ENCODE data around the gene PHF20. TPM values are rescaled to one million over a fixed set of nuclear protein-coding genes. Genes with fewer than 3 reads are reported as not detected.

Gene PHF20
- polyA plus RNA-seq, 1 donor (not counting 4 experiments of a cell fraction or from before 2014, with no cell fraction given): 31.9 TPM

GRCh38 chr20:35735826-35736470, 35.9 kb upstream of the PHF20 start:
- dilution Hi-C loops (cut with MboI; ENCODE audit: extremely low pct_ligation_motif_present, low sequenced_read_pairs): no loop called here
- Histone ChIP-seq H3K27me3 (ENCODE audit: control insufficient read depth, extremely low read depth, insufficient read depth, low read length) (no peaks in the 10 kb centered on the region), H3K9me1 (ENCODE audit: control insufficient read depth, extremely low read depth, insufficient read depth, low read length) (peaks cover 8% of the 10 kb centered on the region), H3K4me1 (ENCODE audit: control insufficient read depth, extremely low read depth, insufficient read depth, low read length) (peaks cover 32% of the 10 kb centered on the region), H3K27ac (ENCODE audit: control insufficient read depth, insufficient read depth, low read length) (no peak overlapping the region), H2AFZ (ENCODE audit: control insufficient read depth, low read length) (no peak overlapping the region), H3K36me3 (ENCODE audit: control insufficient read depth in 2 of 2, extremely low read depth in 1 of 2, insufficient read depth in 2 of 2, low read length in 2 of 2) (peaks cover 25 to 57% of the 10 kb centered on the region in 2 experiments), H3K4me2 (ENCODE audit: control insufficient read depth, extremely low read depth, insufficient read depth, low read depth, low read length) (peak overlapping the region; percentile 38), H3K79me2 (ENCODE audit: control insufficient read depth, insufficient read depth, low read length) (peaks cover 100% of the 10 kb centered on the region), H3K9ac (ENCODE audit: control insufficient read depth, extremely low read depth, insufficient read depth, low read length) (no peak overlapping the region), H4K20me1 (ENCODE audit: control insufficient read depth, extremely low read depth, insufficient read depth, low read length) (peaks cover 73% of the 10 kb centered on the region), H3K4me3 (ENCODE audit: control insufficient read depth in 2 of 3, extremely low read depth in 1 of 3, insufficient read depth in 2 of 3, low read depth in 1 of 3, low read length in 3 of 3) (no peak overlapping the region), H3K9me3 (ENCODE audit: control insufficient read depth, low read depth, low read length) (no peaks in the 10 kb centered on the region)
- no peak for TF ChIP-seq EZH2 (IDR thresholded peaks at IDR 0.05; ENCODE audit: low read length)
- TF ChIP-seq CTCF (optimal IDR thresholded peaks at IDR 0.05 in 1 of 3, IDR thresholded peaks at IDR 0.05 in 1 of 3, conservative IDR thresholded peaks at IDR 0.05 in 1 of 3; ENCODE audit: extremely low read depth in 1 of 3, insufficient read depth in 2 of 3, low read length in 3 of 3): no peak
- DNase-seq (ENCODE audit: low read depth, low spot score) (no peak), FAIRE-seq (no peak)

GRCh38 chr20:35737865-35738333, 33.9 kb upstream of the PHF20 start:
- FAIRE-seq (no peak), DNase-seq (ENCODE audit: low read depth, low spot score) (no peak)
- peaks cover 57% of the 10 kb centered on the region for H4K20me1 ChIP-seq (ENCODE audit: control insufficient read depth, extremely low read depth, insufficient read depth, low read length)
- peaks cover 93% of the 10 kb centered on the region for H3K79me2 ChIP-seq (ENCODE audit: control insufficient read depth, insufficient read depth, low read length)
- H3K9me3 ChIP-seq (ENCODE audit: control insufficient read depth, low read depth, low read length): no peaks in the 10 kb centered on the region
- peaks cover 8% of the 10 kb centered on the region for H3K9me1 ChIP-seq (ENCODE audit: control insufficient read depth, extremely low read depth, insufficient read depth, low read length)
- peaks cover 32% of the 10 kb centered on the region for H3K4me1 ChIP-seq (ENCODE audit: control insufficient read depth, extremely low read depth, insufficient read depth, low read length)
- no peak overlapping the region for H3K9ac ChIP-seq (ENCODE audit: control insufficient read depth, extremely low read depth, insufficient read depth, low read length)
- H2AFZ ChIP-seq (ENCODE audit: control insufficient read depth, low read length): no peak overlapping the region
- TF ChIP-seq EZH2 (IDR thresholded peaks at IDR 0.05; ENCODE audit: low read length): no peak
- TF ChIP-seq CTCF (optimal IDR thresholded peaks at IDR 0.05 in 1 of 3, IDR thresholded peaks at IDR 0.05 in 1 of 3, conservative IDR thresholded peaks at IDR 0.05 in 1 of 3; ENCODE audit: extremely low read depth in 1 of 3, insufficient read depth in 2 of 3, low read length in 3 of 3): no peak
- H3K27ac ChIP-seq (ENCODE audit: control insufficient read depth, insufficient read depth, low read length): no peak overlapping the region
- peaks cover 22 to 49% of the 10 kb centered on the region in 2 experiments for H3K36me3 ChIP-seq (ENCODE audit: control insufficient read depth in 2 of 2, extremely low read depth in 1 of 2, insufficient read depth in 2 of 2, low read length in 2 of 2)
- H3K27me3 ChIP-seq (ENCODE audit: control insufficient read depth, extremely low read depth, insufficient read depth, low read length): no peaks in the 10 kb centered on the region
- dilution Hi-C loops (cut with MboI; ENCODE audit: extremely low pct_ligation_motif_present, low sequenced_read_pairs): no loop called here
- peak overlapping the region; percentile 99 for H3K4me2 ChIP-seq (ENCODE audit: control insufficient read depth, extremely low read depth, insufficient read depth, low read depth, low read length)
- H3K4me3 ChIP-seq (ENCODE audit: control insufficient read depth in 2 of 3, extremely low read depth in 1 of 3, insufficient read depth in 2 of 3, low read depth in 1 of 3, low read length in 3 of 3): no peak overlapping the region
